NOMO-1 (cell line): ENCODE results near the gene PPIC.

Experiments
- DNase-seq, 2 experiments: peaks; one replicate each; lab custom pipeline; 2025; ENCODE audit not compliant: unreplicated experiment in 2 of 2; lab: John Stamatoyannopoulos, UW

Gene PPIC

DNA sequence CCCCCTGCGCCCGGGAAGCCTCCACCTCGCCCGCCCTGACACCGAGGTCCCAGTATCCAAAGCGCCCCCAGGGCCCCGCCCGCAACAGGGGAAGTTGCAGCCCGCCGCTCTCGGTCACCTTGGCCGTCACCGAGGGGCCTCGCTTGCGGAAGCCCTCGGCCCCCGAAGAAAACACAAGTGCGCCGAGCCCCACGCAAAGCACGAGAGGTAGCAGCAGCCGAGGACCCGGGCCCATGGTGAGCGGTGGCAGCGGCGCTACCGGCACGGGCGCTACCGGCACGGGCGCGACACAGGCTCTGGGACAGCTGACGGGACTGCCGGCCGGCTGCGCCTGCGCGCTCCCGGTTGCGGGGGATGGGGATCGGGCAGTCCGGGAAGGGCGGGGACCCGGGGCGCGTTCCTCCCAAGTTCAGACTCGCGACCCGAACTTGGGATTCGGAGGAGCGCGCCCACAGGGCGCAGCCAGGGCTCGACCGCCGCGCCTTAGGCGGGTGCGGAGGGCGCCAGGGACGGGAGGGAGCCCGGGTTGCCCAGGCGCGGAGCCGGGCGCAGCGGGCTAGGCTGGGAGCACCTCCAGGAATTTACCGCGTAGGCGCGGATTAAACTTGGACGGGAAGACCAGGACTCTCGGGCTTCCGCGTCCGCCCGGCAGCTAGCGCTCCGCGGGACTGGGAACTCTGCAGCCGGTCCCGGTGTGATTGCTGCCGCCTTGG, at the start of gene PPIC:
Gene PPIC, minus strand, starts transcription at position 335 of the 713 bp plus-strand sequence. Its CDS starts 100 bp downstream, at position 235.
- DNase-seq: no peak

DNA sequence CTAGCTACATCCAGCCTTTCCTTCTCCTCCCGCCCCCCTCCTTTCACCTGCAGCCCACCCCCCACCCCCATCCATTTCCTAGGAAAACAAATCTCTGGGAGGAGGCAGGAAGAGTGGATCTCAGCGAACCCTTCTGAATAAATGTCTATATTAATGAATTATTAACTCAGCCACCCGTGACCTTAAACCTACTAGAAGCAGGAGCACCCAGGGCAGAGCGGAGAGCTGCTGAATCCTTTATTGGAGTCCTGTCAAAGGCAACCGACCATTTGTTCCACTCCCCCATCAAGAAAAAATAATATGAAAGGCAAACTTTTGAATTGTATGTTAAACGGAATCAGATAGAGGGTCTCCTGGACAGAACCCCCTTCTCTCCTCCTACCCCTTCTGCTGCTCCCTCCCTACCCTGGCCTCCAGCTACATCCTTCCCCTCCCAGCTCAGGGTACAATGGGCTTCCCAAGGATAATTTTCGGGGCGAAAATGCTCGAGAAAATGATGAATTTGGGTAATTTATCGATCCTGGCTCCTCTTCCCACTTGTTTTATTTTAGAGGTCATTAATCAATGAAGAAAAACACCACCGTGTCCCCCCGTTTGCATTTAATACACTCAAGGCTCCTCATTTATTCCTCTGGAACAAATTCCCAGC, 49.2 kb upstream of the PPIC start:
- no peak for DNase-seq

DNA sequence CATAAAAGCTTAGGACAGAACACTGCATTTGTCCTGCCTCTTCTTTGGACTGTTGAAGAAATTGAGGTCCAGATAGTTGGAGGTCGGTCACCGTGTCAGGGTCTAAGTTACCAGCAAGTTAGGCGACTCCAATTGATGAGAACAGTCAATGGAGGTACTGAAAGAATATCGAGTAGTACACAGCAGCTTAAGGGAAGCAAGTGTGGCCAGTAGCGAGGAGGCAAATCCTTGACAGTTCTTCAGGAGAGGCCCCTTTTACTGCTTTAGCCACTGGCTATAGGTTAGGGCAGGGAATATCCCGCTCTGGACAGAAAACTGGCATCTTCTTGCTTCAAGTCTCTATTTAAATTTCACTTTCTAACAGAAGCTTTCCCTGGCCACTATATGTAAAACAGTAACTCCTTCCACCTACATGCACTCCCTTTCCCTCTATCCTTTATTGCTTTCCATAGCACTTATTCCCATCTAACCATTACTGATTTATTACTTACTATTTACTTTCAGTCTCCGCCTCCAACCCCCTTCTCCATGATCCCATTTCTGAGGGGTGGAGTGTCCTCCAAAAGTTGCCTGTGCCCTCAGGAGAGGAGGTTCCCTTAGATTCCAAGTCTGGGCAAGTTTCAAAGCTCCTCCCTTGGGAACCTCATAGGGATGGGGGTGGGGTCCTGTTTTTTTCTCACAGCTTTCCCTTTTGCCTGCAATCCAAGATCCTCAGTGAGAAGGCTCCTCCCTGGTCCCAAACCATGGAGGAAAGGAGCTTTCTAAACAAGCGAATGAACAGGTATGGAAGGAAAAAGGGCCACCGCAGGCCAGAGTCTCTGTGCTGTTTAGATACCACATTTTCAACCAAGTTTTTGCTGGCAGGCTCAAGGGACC, 48.4 kb upstream of the PPIC start:
- DNase-seq: no peak

DNA sequence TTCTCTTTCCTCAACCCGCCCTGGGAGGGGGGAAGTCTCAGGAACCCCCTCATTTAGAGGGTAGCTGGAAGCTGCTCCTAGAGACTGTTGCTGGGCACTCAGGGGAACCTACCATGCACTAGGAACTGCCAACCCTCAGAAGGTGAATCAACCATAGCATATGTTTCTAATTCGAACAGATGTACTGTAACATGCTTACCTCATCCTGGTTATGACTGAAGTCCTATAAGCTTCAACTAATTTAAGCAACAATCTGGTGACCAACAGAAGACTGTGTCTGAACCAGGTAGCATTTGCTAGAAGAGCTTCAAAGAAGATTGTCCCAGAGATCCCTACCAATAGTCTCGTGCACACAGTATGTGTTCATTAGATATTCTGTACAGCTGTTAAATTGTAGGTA, 46.8 kb upstream of the PPIC start:
- DNase-seq: no peak

DNA sequence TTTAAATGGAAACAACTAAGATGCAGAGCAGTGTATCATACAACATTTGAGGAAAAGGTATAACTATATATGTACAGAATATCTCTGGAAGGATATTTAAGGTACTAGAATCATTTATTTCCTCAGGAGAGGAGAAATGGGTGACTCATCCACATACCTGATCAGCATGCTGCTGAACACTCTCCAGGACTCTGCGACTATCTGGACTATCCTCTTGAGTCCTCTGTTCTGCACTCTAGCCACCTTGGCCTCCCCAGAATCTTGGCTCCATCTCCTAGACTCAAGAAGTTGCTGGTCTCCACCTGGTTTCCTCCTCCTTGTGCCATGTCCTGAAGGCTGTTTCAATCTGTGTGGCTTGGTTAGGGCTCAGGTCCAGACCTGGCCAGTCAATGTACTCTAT, 43.7 kb upstream of the PPIC start:
- DNase-seq: no peak

DNA sequence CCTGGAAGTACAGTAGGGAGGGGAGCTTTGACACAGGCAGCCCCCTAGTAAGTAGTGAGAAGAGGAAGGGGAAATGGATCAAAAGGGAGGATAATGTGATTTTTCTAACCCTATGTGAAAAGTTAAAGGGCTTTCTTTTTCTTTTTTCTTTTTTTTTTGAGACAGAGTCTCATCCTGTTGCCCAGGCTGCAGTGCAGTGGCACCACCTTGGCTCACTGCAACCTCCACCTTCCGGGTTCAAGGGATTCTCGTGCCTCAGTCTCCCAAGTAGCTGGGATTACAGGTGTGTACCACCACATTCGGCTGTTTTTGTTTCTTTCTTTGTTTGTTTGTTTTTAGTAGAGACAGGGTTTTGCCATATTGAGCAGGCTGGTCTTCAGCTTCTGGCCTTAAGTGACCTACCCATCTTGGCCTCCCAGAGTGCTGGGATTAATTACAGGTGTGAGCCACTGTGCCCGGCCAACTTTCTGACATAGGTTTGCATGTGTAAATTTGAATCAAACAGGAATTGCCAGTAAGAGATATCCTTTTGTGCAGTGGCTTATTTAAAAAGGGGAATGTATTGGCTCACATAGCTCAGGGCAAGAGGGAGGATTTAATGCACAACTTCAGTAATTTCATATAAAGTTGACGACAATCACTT, 39.1 kb upstream of the PPIC start:
- DNase-seq: no peak

DNA sequence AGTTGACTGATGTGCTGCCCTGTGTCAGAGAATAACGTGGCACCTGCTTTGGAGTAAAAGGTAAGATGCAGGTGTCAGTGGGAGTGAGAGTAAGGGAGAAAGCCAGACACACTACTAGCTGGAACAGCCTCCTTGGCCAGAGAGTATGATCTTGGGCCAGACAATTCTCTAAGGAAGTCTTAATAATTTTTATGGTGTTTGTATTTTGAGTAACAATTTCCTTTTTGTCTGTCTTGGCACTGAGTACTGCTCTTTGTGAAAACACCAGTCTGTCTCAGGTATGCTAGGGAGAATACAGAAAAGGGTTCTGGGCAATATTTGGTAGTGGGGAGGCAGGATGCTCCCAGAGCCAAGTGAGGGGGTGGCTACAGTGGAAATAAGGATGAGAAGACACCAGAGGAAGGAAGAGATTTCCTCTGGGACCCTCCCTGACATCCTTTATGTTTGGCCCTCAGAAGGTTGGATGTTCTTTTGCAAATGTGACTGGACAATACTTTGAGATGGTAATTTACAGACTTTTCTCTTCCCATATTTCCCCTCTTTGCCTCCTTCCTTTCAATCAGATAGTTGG, 31.9 kb upstream of the PPIC start:
- DNase-seq: no peak

DNA sequence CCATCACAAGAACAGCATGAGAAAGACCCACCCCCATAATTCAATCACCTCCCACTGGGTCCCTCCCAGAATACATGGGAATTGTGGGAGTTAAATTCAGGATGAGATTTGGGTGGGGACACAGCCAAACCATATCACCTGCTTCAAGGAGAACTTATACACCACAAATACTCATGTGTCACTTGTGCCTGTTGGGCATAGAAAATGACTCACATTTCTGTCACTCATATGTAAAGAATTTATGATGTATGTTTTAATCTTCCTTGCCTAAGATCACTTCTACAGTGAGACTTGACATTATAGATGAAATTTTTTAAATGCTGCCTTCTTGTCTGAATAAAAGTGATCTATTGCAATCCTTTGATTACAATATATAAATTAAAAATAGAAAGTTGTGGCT, 29.5 kb upstream of the PPIC start:
- DNase-seq: no peak

DNA sequence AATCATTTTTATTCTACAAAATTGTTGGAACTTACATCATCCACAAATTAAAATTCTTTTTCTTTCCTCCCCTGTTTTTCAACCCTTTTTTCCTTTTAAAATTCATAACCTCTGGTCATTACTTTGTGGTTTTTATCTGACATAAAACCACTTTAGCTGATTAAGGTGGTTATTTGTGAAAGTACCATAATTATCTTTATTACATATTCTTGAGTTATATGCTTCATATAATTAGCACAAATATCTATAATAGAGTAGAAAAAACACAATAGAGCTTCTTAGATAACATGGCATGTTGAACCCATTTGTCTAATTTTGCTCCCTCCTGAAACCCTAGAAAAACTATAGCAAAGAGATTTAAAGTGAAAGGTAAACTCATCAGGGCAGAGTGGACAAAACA, 22.9 kb upstream of the PPIC start:
- no peak for DNase-seq

DNA sequence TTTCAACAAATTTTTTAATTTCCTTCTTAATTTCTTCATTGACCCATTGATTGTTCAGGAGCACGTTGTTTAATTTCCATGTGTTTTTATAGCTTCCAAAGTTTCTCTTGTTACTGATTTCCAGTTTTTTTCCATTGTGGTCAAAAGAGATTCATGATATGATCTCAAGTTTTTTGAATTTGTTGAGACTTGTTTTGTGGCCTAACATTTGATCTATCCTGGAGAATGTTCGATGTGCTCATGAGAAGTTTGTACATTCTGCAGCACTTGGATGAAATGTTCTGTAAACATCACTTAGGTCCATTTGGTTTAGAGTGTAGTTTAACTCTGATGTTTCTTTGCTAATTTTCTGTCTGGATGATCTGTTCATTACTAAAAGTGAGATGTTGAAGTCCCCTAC, 14.7 kb upstream of the PPIC start:
- no peak for DNase-seq

DNA sequence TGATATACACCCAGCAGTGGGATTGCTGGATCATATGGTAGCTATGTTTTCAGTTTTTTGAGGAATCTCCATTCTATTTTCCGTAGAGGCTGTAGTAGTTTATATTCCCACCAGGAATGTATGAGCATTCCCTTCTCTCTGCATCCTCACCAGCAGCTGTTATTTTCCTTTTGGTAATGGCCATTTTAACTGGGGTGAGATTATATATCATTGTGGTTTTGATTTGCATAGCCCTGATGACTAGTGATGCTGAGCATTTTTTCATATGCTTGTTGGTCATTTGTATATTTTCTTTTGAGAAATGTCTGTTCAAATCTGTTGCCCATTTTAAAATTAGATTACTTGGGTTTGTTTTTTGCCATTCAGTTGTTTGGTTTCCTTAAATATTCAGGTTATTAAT, 11.2 kb upstream of the PPIC start:
- DNase-seq: no peak

DNA sequence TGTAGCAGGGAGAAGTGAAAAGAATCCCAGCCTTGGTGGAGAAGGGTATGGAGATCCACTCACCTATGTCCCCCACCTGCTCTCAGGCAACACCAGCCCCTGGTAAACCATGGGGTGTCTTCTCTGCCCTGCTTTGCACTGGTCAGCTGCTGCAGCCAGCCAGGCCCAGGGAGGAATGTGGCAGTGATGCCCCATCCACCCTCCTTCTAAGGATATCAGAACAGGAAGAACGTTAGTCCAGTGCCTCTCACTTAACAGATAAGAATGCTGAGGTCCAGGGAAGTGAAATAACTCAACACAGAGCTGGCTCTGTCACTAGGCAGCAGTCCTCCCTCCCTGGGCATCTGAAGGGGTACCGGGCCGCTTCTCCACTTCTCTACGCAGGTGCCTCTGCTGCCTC, 9.7 kb upstream of the PPIC start:
- no peak for DNase-seq

DNA sequence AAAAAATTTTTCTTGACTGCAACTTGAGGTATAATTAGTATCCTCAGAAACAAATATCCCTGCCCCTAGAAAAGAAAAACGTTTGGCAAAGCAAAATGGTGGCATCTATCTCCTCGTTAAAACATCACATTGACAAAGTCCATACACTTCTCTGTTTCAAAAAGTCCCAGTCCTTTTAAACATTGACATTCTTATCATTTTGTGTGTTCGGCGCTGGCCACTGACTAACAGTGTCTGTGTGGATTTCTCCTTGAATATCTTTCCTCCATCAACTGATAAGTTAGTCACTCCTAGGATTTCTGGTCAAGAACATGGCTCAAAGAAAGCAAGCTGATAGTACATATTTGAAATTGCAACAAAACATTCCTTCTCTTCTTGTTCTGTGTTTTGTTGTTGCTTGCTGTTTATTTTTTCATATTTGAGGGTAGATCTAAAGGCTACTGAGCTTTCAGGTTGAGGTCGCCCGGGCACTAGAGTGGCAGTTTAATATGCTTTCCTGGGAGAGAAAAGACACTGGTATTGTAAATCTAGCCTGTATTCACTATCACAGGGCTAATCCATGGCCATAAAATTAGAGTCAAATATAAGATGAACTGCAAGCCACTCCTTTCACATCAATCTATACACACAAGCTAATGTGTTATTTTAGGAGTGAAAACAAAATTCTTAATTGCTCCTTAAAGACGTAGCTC, 8.5 kb upstream of the PPIC start:
- no peak for DNase-seq

DNA sequence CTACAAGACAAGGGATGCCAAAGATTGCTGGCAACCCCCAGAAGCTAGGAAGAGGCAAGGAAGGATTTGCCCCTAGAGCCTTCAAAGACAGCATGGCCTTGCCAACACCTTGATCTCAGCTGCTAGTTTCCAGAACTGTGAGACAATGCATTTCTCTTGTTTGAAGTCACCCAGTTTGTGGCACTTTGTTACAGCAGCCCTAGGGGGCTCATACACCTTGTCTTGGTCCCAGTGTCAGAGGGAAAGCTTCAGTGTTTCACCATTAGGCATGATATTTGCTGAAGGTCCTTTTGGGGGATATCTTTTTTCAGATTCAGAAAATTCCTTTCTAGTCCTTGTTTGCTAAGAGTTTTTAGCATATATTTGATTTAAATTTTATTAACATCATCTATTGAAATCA, 3.1 kb upstream of the PPIC start:
- no peak for DNase-seq

DNA sequence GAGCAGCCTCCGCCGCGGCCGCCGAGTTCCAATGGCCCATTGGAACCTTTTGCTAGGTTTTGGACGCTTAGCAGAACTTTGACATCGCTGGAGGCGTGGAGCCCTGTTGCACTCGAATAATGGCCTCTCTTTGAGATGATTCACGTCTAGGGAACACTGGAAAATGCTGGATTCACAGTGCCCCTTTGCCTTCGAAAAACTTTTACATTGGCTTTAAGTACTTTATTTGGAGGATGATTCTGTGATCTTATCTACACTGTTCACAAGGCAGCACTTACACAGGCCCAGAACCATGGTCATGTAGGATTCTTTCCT, 536 bp upstream of the PPIC start:
- DNase-seq: no peak

DNA sequence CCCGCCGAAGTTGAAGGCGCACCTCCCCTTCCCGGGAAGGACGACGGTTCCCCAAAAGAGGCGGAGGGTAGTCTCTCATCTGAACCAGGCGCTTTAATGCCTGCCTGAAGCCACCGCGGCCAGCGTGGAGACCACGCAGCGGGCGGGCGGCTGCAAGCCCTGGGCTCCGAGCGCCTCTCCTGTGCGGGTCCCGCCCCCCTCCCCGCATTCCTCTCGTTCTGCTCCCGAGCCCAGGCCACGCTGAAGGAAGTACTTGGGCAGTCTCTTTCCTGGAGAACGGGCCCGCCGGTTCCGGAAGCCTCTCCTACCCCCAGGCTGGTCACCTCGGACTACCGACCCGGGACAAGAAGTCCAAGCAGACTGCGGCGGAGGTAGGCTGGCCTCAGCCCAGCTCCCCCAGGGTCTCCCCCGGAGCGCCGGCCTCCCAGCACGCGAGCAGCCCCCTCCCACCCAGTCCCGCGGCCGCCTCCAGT, 571 bp downstream of the PPIC start:
- DNase-seq: peak in 1 of 2 experiments; percentile 3

DNA sequence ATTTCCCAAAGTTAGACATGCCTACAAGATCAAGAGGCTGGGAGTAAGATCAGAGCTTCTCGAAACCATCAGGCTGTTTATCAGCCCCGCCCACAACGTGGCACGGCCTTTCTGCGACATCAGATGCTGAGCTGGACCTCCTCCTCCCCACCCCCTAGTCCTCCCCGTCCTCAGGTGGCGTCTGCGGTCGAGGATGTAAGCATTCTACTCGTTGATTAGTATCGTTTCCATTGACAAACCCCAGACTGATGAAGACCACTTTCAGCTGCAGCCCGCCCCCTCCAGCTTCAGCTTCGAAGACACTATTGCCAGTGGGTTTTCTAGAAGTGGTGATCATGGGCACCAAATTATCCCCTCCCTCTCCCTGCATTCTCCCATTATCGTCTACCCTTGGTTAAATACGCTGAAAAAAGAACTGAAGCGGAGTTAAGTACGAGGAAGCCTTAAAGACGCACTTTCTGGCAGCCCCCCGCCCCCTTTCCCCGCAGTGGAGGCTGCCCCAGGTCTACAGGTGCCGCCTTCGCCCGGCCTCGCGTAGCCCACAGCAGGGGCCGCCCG, 1.1 kb downstream of the PPIC start:
- DNase-seq: no peak

DNA sequence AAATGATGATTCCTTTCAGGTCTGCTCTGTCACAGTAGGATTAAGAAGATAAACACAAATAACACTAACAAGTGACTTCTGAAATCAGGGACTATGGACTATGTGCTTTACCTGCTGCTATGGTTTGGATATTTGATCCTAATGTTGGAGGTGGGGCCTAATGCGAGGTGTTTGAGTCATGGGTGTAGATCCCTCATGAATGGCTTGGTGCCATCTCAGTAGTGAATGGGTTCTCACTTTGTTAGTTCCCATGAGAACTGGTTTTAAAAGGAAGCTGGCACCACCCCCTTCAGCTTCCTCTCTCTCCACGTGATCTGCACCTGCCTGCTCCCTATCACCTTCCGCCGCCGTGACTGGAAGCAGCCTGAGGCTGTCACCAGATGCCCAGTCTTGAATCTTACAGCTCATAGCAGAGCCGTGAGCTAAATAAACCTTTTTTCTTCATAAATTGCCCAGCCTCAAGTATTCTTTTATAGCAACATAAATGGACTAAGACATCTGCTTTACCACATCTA, 3.3 kb downstream of the PPIC start:
- no peak for DNase-seq

DNA sequence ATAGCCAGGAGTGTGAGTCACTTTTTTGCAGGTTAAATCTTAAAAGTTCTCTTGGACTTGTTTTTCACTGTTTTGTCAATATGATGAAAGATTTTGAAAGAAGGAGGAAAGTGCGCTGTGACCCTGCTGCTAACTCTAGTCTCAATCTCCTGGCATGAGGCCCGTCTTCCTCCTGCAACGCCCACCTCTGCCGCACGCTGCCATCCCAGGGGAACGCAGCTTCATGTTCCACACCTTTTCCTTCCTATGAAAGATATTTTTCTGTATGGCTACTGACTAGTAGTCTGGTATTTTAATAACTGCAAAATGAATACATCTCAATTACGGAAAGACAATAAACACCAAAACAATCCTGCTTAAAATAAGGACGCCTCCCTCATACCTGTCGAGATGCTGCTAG, 8.3 kb downstream of the PPIC start:
- DNase-seq: no peak

DNA sequence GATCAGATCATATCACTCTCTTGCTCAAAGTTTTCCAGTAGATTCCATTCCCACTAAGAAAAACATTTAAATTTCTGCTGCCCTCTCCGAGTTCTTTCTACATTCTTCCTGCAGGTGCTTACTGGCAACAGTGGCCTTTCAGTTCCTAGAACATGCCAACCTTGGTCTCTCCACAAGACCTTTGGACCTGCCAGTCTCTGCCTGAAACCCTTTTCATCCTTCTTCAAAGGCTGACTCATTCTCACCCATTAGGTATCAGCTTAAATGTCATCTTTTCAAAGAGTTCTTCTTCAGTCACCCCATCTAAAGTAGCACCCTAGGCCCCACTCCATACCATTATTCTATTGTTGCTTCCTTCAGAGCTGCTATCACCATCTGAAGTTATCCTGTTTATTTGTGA, 21.8 kb downstream of the PPIC start:
- no peak for DNase-seq
